Activated CD4-positive, CD25-positive, alpha-beta regulatory T cell treated with anti-CD3 and anti-CD28 coated beads, Interleukin-2, amount 50 U/mL, for 24 hours (primary cell): ENCODE data around the gene GLRX2.

ENCODE experiments used
- ATAC-seq, 2 donors: fragments of 150-1000 bp; cut with Tn5 transposase; one replicate each; pipeline ENCODE4 v1.10.0; 2021; ENCODE audit warnings: mild to moderate bottlenecking in 1 of 2, moderate library complexity in 1 of 2

GLRX2 gene

GRCh38 chr1:193111641-193112090 lies 6.5 kb upstream of the GLRX2 start:
- ATAC-seq = no peak

DNA sequence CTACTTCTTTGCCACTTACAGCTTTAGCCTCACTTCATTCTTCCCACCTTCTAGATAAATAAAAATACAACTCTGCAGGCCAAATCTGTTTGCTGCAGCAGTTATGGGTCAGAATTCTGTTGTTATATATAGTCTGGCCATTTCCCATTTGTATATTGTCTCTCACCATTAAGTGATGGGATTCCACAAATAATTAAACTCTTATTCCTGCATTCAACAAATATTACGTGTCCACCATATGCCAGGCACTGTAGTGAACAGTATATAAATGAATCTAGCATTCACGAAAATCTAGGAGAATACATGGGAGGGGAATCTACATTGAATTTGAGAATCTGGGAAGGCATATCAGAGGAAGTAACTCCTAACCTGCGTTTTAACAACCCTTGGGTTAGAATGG lies 5.7 kb upstream of the GLRX2 start:
- no peak for ATAC-seq

- no peak for ATAC-seq
Measured at GRCh38 chr1:193110246-193110645, 5.0 kb upstream of the GLRX2 start.

DNA sequence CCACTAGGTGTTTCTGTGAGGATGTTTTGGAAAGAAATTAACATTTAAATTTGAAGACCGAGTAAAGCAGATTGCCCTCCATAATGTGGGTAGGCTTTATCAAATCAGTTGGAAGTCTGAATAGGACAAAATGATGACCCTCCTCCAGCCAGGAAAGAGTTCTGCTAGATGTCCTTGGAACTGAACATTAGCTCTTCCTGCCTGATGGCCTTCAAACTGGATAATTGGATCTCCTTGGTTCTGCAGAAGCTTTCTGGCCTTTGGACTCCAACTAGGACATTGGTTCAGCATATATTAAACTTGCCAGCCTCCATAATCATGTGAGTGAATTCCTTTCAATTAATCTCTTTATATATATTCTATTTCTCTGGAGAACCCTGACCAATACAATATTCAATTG lies 4.4 kb upstream of the GLRX2 start:
- ATAC-seq = no peak

- ATAC-seq = no peak
Measured at GRCh38 chr1:193108471-193108870, 3.3 kb upstream of the GLRX2 start.

- no peak for ATAC-seq
Measured at GRCh38 chr1:193105821-193106177, 585 bp upstream of the GLRX2 start.

DNA sequence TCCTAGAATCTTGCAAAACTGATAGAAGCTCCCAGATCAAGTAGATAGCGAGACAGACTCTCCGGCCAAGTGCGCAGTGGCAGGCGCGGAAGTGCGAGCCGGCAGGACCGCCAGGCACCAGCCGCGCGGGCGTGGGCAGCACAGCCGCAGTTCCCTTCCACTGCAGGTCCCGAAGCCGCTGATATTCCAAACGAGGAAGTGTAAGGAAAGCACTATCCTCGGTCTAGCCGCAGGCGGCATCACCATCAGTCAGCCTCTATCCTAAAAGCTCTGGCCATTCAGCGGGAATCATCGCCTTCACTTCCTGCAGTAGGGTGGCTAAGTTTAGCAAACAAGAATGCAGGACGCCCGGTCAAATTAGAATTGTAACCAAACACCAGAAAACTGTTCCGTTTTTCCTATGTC lies 710 bp downstream of the GLRX2 start:
- ATAC-seq = peak; percentile 12 to 23

GRCh38 chr1:193103759-193104501 lies 1.3 kb downstream of the GLRX2 start:
- no peak for ATAC-seq

- ATAC-seq = no peak
Measured at GRCh38 chr1:193102662-193103061, 2.6 kb downstream of the GLRX2 start.

GRCh38 chr1:193094112-193094511 lies 11.1 kb downstream of the GLRX2 start:
- ATAC-seq = no peak

DNA sequence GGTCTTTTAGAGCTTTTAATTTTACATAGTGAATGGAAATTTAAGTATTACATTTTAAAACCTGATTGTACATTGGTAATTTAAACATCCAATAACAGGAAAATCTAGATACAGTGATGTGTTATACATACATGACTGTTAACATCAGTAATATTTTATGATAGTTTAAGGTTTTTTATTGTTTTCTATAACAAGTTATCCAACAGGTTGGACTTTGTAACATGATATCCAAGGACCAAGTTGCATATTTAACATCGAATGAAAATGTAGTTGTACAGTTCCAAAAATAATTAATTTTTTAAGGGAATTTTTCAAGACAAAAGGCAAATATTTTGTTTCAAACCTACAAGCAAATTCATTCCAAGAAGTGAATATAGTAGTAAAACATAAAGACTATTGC lies 14.3 kb downstream of the GLRX2 start:
- ATAC-seq = no peak

DNA sequence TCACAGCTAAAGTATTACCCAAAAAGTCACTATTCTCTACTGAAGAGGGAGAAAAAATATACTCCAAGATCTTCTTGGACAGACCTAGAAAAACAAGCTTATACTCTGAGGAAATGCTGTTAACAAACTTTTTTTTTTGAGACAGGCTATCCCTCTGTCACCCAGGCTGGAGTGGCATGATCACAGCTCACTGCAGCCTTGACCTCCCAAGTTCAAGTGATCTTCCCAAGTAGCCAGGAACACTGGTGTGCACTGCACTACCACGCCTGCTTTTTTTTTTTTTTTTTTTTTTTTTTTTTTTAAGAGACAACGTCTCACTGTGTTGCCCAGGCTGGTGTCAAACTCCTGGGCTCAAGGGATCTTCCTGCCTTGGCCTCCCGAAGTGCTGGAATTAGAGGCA lies 17.3 kb downstream of the GLRX2 start:
- ATAC-seq = no peak

- ATAC-seq = no peak
Measured at GRCh38 chr1:193086342-193086741, 18.9 kb downstream of the GLRX2 start.

- no peak for ATAC-seq
Measured at GRCh38 chr1:193085263-193085662, 20.0 kb downstream of the GLRX2 start.

DNA sequence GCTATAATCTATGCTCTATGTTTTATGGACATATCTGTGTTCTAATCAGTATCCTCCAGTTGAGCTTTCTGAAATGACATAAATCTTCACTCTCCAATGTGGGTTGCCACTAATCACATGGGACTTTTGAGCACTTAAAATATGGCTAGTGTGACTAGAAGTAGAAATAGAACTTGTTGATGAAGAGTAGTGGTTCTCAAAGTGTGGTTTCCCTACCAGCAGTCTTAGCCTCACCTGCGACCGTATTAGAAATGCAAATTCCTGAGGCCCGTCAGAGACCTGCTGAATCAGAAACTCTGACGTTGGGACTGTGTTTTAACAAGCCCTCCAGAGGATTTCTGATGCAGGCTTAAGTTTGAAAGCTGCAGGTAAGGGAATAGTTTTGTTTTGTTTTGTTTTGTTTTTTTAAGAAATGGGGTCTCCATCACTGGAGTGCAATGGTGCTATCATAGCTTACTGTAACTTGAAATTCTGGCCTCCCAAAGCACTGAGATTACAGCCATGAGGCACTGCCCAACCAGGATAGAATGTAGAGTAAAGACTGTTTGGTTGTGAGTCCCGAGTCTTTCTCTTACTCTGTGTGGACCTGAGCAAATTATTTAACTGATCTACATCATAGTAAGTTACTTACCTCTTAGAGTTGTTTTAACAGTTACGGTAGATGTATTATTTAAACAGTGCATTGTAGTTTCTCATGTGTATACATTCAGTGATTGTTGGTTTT lies 21.7 kb downstream of the GLRX2 start:
- no peak for ATAC-seq

GRCh38 chr1:193079187-193079586 lies 26.0 kb downstream of the GLRX2 start:
- no peak for ATAC-seq

- ATAC-seq = no peak
Measured at GRCh38 chr1:193077991-193078390, 27.2 kb downstream of the GLRX2 start.

DNA sequence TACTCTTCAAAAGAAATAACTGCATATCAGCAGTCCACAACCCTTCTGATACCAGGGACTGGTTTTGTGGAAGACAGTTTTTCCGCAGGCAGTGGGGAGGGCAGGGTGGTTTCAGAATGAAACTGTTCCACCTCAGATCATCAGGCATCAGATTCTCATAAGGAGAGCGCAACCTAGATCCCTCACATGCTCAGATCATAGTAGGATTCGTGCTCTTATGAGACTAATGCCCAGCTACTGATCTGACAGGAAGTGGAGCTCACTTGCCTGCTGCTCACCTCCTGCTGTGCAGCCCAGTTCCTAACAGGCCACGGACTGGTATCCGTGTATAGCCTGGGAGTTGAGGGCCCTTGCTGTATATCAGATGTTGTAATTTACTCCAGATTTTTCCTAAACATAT lies 34.3 kb downstream of the GLRX2 start:
- peak; percentile 46 to 65 for ATAC-seq

DNA sequence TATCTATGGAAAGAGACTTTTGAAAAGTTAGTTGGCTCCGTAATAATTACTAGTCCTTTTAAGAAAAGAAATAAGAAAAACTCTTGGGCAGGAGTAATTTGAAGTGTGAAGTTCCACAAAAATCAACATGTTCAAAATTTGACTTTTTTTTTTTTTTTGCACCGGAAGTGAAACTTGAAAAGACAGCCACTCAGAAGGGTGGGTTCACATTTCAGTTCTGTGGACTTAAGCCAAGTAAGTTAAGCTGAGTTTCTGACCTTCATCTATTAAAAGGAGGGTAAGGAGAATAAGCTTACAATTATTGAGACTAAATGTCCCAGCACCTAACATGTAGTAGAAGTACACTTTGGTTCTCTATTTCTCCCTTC lies 34.8 kb downstream of the GLRX2 start:
- no peak for ATAC-seq

- ATAC-seq = no peak
Measured at GRCh38 chr1:193069748-193070385, 35.3 kb downstream of the GLRX2 start.

DNA sequence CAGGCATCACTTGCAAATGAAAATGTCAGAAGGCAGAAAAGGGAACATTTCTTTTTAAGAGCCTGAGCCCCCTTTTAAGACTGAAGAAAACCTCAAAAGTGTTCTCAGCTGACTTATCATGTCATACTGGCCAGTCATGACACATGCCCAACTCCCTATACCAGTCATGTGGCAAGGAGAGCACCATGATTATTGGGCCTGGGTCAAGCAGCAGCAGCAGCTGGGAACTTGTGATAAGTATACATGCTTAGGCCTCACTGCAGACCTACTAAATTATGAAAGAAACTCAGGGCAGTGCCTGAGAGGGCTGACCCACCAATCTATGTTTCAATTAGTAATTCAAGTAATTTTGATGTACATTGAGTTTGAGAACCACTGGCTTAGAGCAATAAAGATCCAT lies 37.2 kb downstream of the GLRX2 start:
- ATAC-seq = no peak

- no peak for ATAC-seq
Measured at GRCh38 chr1:193066606-193067005, 38.6 kb downstream of the GLRX2 start.

DNA sequence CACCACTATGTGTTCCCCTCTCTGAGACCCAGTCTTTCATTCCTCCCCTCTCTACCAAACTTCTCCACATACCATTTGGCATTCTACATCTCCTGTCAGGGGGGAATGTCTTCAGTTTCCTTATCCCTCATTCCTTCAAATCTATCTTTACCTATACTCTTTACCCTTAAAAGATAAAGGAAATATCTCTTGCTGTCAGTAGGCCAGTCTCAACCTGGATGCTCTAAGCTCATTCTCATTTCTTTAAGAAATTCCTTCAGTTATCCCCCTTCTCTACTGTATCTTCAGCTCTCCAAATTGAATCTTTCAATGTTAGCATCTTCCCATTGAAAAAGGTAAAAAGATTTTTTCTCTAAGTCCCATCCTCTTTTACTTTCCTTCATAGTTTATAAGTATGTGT lies 39.3 kb downstream of the GLRX2 start:
- no peak for ATAC-seq
